SK-N-SH (cell line): Measurements from ENCODE around the gene SLC13A4. TPM values are rescaled to one million over a fixed set of nuclear protein-coding genes. Genes with fewer than 3 reads are reported as not detected.

Source experiments
- CTCF ChIA-PET: fragments of 300-600, 350-600 bp; formaldehyde crosslinking; extraction: SDS; loops from one replicate; lab custom pipeline; 2021; lab: Yijun Ruan, JAX
- POLR2A ChIA-PET: fragments of 350-600 bp; sonication (Branson Sonifier 250); formaldehyde crosslinking; extraction: SDS; loops from one replicate; lab custom pipeline; 2020; ENCODE audit warnings: antibody characterized with exemption, inconsistent platforms; lab: Yijun Ruan, JAX
- DNase-seq: peaks from one replicate; pipeline ENCODE4 v3.0.0; 2012
- H2AFZ ChIP-seq: fragments of 200-600 bp; sonication (generic); 2 replicates; pipeline ENCODE4 v1.8.1; 2016; ENCODE audit warnings: antibody characterized with exemption, mild to moderate bottlenecking, low read depth
- H3F3A ChIP-seq: fragments of 200-600 bp; sonication (generic); replicated peaks from 2 replicates; pipeline ENCODE3; 2016; ENCODE audit warnings: antibody characterized with exemption, mild to moderate bottlenecking; ENCODE audit not compliant: insufficient read depth
- H3K27ac ChIP-seq, 2 experiments: fragments of 200-500 bp in 1 of 2; fragments of 200-600 bp in 1 of 2; sonication (Bioruptor generic) in 1 of 2; sonication (generic), shearing (Covaris generic) in 1 of 2; 2 replicates each; pipeline versions ENCODE4 v1.5.1 to v1.6.1; 2014 to 2016; ENCODE audit warnings: low read depth in 2 of 2, inconsistent platforms in 1 of 2, low read length in 1 of 2, mild to moderate bottlenecking in 1 of 2, mixed read lengths in 1 of 2
- H3K27me3 ChIP-seq: fragments of 200-600 bp; sonication (generic), shearing (Covaris generic); 2 replicates; pipeline ENCODE4 v1.6.1; 2016; ENCODE audit warnings: mixed run types; ENCODE audit not compliant: insufficient read depth
- H3K36me3 ChIP-seq, 2 experiments: fragments of 200-500 bp in 1 of 2; fragments of 200-600 bp in 1 of 2; sonication (Bioruptor generic) in 1 of 2; sonication (generic) in 1 of 2; replicated peaks in 1 of 2; 2 replicates each; pipeline versions ENCODE3 to v1.5.1; 2014 to 2016; ENCODE audit warnings: low read length in 1 of 2, mild to moderate bottlenecking in 1 of 2; ENCODE audit not compliant: insufficient read depth in 2 of 2, control insufficient read depth in 1 of 2
- H3K4me1 ChIP-seq, 2 experiments: fragments of 200-500 bp in 1 of 2; fragments of 200-600 bp in 1 of 2; sonication (Bioruptor generic) in 1 of 2; sonication (generic), shearing (Covaris generic) in 1 of 2; 2 replicates each; pipeline versions ENCODE4 v1.5.1 to v1.6.1; 2014 to 2016; ENCODE audit warnings: low read depth in 1 of 2, low read length in 1 of 2, mixed run types in 1 of 2; ENCODE audit not compliant: insufficient read depth in 2 of 2, control insufficient read depth in 1 of 2
- H3K4me2 ChIP-seq: fragments of 200-600 bp; sonication (generic), shearing (Covaris generic); 2 replicates; pipeline ENCODE4 v1.6.1; 2017; ENCODE audit warnings: mixed run types
- H3K4me3 ChIP-seq, 2 experiments: fragments of 200-500 bp in 1 of 2; fragments of 200-600 bp in 1 of 2; sonication (Bioruptor generic) in 1 of 2; sonication (generic), shearing (Covaris generic) in 1 of 2; 2 replicates each; pipeline versions ENCODE4 v1.5.1 to v1.8.1; 2014 to 2016; ENCODE audit warnings: low read depth in 2 of 2, inconsistent platforms in 1 of 2, low read length in 1 of 2, mild to moderate bottlenecking in 1 of 2, mixed read lengths in 1 of 2, moderate library complexity in 1 of 2
- H3K79me2 ChIP-seq: fragments of 200-600 bp; sonication (generic); 2 replicates; pipeline ENCODE4 v1.8.1; 2017; ENCODE audit warnings: mild to moderate bottlenecking; ENCODE audit not compliant: insufficient read depth
- H3K9ac ChIP-seq: fragments of 200-600 bp; sonication (generic); 2 replicates; pipeline ENCODE4 v1.6.1; 2017; ENCODE audit warnings: mixed run types
- H3K9me2 ChIP-seq: fragments of 200-600 bp; sonication (generic); 2 replicates; pipeline ENCODE4 v1.6.1; 2017; ENCODE audit warnings: mixed run types
- H3K9me3 ChIP-seq: fragments of 200-600 bp; sonication (generic); 2 replicates; pipeline ENCODE4 v1.6.1; 2017; ENCODE audit warnings: mixed run types, mild to moderate bottlenecking, moderate library complexity
- H4K20me1 ChIP-seq: fragments of 200-600 bp; sonication (generic); 2 replicates; pipeline ENCODE4 v1.6.1; 2017; ENCODE audit warnings: mild to moderate bottlenecking, mixed run types; ENCODE audit not compliant: insufficient read depth
- CHD2 ChIP-seq: fragments of 150-350 bp; IDR thresholded peaks from 2 replicates; pipeline ENCODE4 v1.6.1; 2018; ENCODE audit warnings: low read length; ENCODE audit not compliant: partially characterized antibody
- CTCF ChIP-seq: fragments of 200-600 bp; sonication (generic); IDR thresholded peaks from 2 replicates; pipeline ENCODE4 v1.6.1; 2017; ENCODE audit warnings: antibody characterized with exemption, mild to moderate bottlenecking, moderate library complexity
- ELF1 ChIP-seq: IDR thresholded peaks from 2 replicates; pipeline ENCODE4 v1.4.0; 2012
- EP300 ChIP-seq, 2 experiments: IDR thresholded peaks; 2 replicates each; pipeline versions ENCODE4 v1.4.0 to v1.6.1; 2012; ENCODE audit warnings: borderline replicate concordance in 1 of 2, low read depth in 1 of 2, low read length in 1 of 2
- FOSL2 ChIP-seq: IDR thresholded peaks from 2 replicates; pipeline ENCODE4 v1.4.0; 2012; ENCODE audit warnings: low read depth, mild to moderate bottlenecking, moderate library complexity, borderline replicate concordance
- FOXJ3 ChIP-seq: sonication (generic); formaldehyde crosslinking; IDR thresholded peaks from 2 replicates; pipeline ENCODE4 v1.5.1; 2020; ENCODE audit warnings: mild to moderate bottlenecking, missing genetic modification reagents
- FOXM1 ChIP-seq: IDR thresholded peaks from 2 replicates; pipeline ENCODE4 v1.4.0; 2012; ENCODE audit warnings: low read depth, mild to moderate bottlenecking
- GABPA ChIP-seq: IDR thresholded peaks from 2 replicates; pipeline ENCODE4 v1.4.0; 2012; ENCODE audit warnings: low read depth, mild to moderate bottlenecking
- GATA2 ChIP-seq: sonication (generic); formaldehyde crosslinking; IDR thresholded peaks from 2 replicates; pipeline ENCODE4 v1.5.0; 2020; ENCODE audit warnings: mild to moderate bottlenecking, missing genetic modification reagents
- JUND ChIP-seq: IDR thresholded peaks from 2 replicates; pipeline ENCODE4 v1.4.0; 2012
- MXI1 ChIP-seq: IDR thresholded peaks from 2 replicates; pipeline ENCODE4 v1.6.1; 2012; ENCODE audit warnings: mild to moderate bottlenecking, low read depth, low read length, improper control_type of control experiment
- NRF1 ChIP-seq: IDR thresholded peaks from 2 replicates; pipeline ENCODE4 v1.6.1; 2012; ENCODE audit warnings: low read depth, mild to moderate bottlenecking, low read length
- PBX3 ChIP-seq: IDR thresholded peaks from 2 replicates; pipeline ENCODE4; 2012
- REST ChIP-seq: IDR thresholded peaks from 2 replicates; pipeline ENCODE4 v1.6.1; 2012; ENCODE audit warnings: mild to moderate bottlenecking, low read depth, low read length, moderate library complexity
- SIN3A ChIP-seq: IDR thresholded peaks from 2 replicates; pipeline ENCODE4 v1.6.1; 2012; ENCODE audit warnings: low read depth, mild to moderate bottlenecking, low read length, moderate library complexity, borderline replicate concordance
- SMC3 ChIP-seq: IDR thresholded peaks from 2 replicates; pipeline ENCODE4 v1.6.1; 2012; ENCODE audit warnings: low read depth, low read length, improper control_type of control experiment
- USF1 ChIP-seq: IDR thresholded peaks from 2 replicates; pipeline ENCODE4 v1.4.0; 2012; ENCODE audit warnings: low read depth, borderline replicate concordance
- whole genome bisulfite sequencing: methylation state at CpG from one replicate; pipeline ENCODE4 v1.1.6; 2017; ENCODE audit warnings: low lambda C conversion rate; 5-methylcytosine and 5-hydroxymethylcytosine counted together
- polyA plus RNA-seq, 3 experiments: library from polyadenylated mRNA; depleted of rRNA; stranded (reverse); fragments of >200 nt; gene quantifications; 2 replicates each; pipeline ENCODE4 v1.2.3, GENCODE V29; 2012

SLC13A4 gene
- polyA plus RNA-seq, 1 of the 3 experiments (the other 2 are of a cell fraction) = 0.30 TPM

GRCh38 chr7:135774284-135774683, 46.3 kb upstream of the SLC13A4 start:
- Histone ChIP-seq H3K27me3 (no peaks in the 10 kb centered on the region), H3K79me2 (no peaks in the 10 kb centered on the region), H3K9me3 (peaks cover 10% of the 10 kb centered on the region), H3K4me3 (no peak overlapping the region), H3K4me1 (peaks cover 0 to 12% of the 10 kb centered on the region in 2 experiments; a peak in 1 of 4 replicates), H3K27ac (no peak overlapping the region; a peak in 1 of 4 replicates), H3K9me2 (no peaks in the 10 kb centered on the region), H3K4me2 (no peak overlapping the region), H3F3A (no peaks in the 10 kb centered on the region), H3K9ac (no peak overlapping the region), H3K36me3 (no peaks in the 10 kb centered on the region), H4K20me1 (no peaks in the 10 kb centered on the region), H2AFZ (no peak overlapping the region)
- DNase-seq = no peak
- POLR2A ChIA-PET = no interaction called here
- CTCF ChIA-PET = interaction anchor here (0.7 to 1.1 kb wide), 3 partner anchors 27 to 101 kb away, joined by 3 to 4 read pairs (median 4); no protein-coding TSS in a partner anchor
- TF ChIP-seq GABPA (no peak), CHD2 (no peak), SMC3 (no peak), FOXJ3 (no peak), REST (no peak), MXI1 (no peak)
- 72% methylated on average over 4 of the region's 4 CpGs for WGBS

GRCh38 chr7:135773464-135773863, 45.5 kb upstream of the SLC13A4 start:
- no peak overlapping the region; a peak in 1 of 4 replicates for H3K27ac ChIP-seq
- no peak overlapping the region for H3K4me2 ChIP-seq
- H3K9ac ChIP-seq = no peak overlapping the region
- peaks cover 0 to 16% of the 10 kb centered on the region in 2 experiments; a peak in 1 of 4 replicates for H3K4me1 ChIP-seq
- no peaks in the 10 kb centered on the region for H3K36me3 ChIP-seq
- no peaks in the 10 kb centered on the region for H3K27me3 ChIP-seq
- H3F3A ChIP-seq = no peaks in the 10 kb centered on the region
- H3K79me2 ChIP-seq = no peaks in the 10 kb centered on the region
- H2AFZ ChIP-seq = no peak overlapping the region; the same call in 1 of the 2 replicates
- 67% methylated on average over 5 of the region's 5 CpGs for WGBS
- H3K4me3 ChIP-seq = no peak overlapping the region
- DNase-seq = no peak
- H3K9me3 ChIP-seq = peaks cover 10% of the 10 kb centered on the region
- H4K20me1 ChIP-seq = no peaks in the 10 kb centered on the region
- ChIA-PET CTCF (interaction anchor here (0.6 to 1.6 kb wide), 5 partner anchors 11 to 128 kb away, joined by 3 read pairs; no protein-coding TSS in a partner anchor), POLR2A (no interaction called here)
- H3K9me2 ChIP-seq = no peaks in the 10 kb centered on the region
- no peak for TF ChIP-seq FOXM1
- TF ChIP-seq CTCF = no peak
- no peak for TF ChIP-seq FOSL2
- no peak for TF ChIP-seq GATA2
- TF ChIP-seq REST = no peak
- no peak for TF ChIP-seq MXI1
- TF ChIP-seq JUND = no peak
- TF ChIP-seq EP300 (IDR thresholded peaks at IDR 0.05; ENCODE audit: borderline replicate concordance in 1 of 2, low read depth in 1 of 2, low read length in 1 of 2) = no peak
- no peak for TF ChIP-seq NRF1
- TF ChIP-seq ELF1 = no peak
- TF ChIP-seq GABPA = no peak
- no peak for TF ChIP-seq USF1
- TF ChIP-seq PBX3 = no peak
- TF ChIP-seq SIN3A = no peak
